ENCODE measurements around the gene PHF2.
A peak's percentile ranks its signal among the peaks of the same experiment; 100 is the strongest.

The PHF2 gene

DNA sequence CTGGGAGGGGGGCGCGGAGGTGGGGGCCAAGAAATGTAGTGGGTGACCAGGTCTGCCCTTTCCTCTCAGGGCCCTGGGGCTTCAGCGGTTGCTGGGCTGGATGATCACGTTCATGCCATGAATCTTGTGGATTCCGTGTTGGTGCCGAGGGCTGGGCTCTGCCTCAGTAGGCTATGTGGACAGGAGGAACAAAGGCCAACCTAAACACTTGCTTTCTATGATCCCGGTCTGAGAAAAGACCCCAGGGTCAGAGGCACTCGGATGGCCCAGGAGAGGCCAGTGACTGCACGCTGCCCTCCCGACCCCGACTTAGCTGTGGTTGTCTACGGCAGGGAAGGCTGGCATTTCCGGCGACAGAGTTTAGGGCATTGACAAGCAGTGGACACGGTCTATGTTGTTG, 26.6 kb downstream of the PHF2 start:
- DNase-seq = no peak

DNA sequence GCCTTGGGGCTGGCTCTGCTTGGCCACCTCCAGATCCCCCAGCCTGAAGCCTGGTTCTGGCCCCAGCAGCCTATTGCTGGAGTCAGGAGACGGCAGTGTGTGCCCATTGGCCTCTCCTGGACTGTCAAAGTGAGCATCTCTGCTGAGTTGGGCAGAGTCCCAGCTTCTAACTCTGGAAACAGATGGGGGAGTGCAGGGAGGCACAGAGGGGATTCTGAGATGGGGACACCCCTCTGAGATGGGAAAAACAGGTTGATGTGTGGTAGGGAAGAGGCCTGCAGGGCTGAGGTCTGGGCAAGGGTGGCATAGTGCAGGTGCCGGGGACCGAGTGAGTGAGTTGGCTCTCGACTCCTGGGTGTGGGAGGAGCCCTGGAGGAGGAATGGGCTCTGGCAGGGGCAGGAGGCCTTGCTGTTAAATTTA, 27.5 kb downstream of the PHF2 start:
- no peak for DNase-seq

DNA sequence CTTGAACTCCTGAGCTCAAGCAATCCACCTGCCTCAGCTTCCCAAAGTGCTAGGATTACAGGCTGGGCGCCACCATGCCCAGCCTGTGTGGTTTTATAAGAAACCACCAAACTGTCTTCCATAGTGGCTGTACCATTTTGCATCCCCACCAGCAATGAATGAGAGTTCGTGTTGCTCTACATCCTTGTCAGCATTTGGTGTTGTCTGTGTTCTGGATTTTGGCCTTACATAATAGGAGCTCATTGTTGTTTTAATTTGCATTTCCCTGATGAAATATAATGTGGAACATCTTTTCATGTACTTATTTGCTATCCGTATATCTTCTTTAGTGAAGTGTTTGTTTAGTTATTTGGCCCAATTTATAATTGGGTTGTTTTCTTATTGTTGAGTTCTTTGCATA, 29.8 kb downstream of the PHF2 start:
- DNase-seq = no peak

GRCh38 chr9:93610206-93610605, 33.8 kb downstream of the PHF2 start:
- DNase-seq = no peak

DNA sequence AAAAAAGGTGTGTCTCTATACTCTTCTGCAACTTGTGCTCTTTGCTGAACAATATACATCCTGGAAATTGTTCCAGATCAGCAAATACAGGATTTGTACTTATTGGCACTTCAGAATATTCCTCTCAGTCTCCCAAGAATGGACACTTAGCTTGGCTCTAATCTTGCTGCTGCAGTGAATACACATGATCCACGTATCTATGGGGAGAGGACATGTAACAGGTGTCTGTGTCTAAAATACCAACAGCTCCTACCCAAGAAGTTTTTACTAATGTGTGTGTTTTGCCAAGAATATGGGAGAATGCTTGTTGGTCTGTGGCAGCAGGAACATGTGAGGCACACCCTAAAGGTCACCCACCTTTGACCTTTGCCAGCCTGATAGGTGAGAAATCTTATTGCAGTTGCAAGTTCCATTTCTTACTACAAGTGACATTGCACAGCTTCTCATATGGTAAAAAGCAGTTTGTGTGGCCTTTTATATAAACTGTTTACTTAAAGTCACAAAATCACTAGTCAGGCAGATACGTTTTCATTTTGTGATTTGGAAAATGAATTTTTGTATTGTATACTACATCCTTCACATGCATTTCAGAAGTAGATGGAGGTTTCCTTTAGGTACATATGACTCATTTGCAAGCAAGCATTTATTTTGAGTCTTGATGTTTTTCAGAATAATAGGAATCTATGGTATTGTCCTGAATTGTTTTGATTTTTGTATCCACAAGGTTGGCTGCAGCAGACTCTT, 35.8 kb downstream of the PHF2 start:
- no peak for DNase-seq

DNA sequence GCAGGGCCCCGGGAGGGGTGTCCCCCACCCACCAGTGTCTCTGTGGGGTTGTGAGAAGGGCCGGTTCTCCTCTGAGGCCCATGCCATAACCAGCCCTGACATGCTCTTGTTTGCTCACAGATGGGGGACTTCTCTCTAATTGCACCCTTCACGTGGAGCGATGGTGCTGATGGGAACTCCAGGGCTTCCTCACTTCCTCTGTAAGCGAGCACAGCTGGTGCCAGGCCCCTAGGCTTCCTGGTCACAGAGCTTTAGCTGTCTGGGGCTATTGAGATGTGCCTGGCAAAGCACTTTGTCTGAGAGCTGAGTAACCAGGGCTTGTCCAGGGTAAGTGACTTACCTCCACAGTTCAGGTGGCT, 36.4 kb downstream of the PHF2 start:
- DNase-seq = no peak

DNA sequence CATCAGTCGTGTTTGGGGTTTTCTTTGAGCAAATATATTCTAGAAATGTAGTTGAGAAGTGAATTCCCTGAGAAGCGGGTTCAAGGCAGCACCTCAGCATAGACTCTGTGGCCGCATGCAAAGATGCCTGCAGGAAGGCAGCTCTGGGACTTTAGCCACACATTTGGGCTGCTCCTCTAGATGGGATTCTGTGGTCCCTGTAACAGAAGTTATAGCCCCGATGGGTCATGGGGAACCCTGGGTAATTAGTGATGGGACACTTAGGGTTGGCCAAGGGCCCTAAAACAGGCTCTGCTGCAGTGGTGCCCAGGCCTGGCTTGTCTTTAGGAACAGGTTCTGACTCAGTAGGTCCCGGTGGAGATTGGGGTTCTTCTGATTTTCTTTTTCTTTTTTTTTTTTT, 36.8 kb downstream of the PHF2 start:
- DNase-seq = no peak

DNA sequence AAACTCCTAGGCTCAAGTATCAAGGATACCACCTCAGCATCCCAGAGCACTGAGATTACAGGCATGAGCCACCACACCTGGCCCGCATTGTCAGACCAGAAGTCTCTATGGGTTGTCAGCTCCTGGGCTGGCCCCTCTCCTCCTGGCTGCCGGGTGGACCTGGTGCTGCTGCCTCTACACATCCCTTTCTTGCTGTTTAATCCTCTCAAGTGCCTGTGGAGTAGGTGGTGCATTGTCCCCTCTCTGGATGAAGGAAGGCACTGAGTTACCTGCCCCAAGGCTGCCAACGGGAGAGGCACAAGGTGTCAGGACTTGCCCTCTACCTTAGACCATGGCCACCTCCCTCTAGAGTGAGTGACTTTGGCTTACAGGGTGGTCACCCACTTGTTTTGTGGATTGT, 37.4 kb downstream of the PHF2 start:
- DNase-seq = no peak

GRCh38 chr9:93614830-93615468, 38.6 kb downstream of the PHF2 start:
- DNase-seq = no peak

DNA sequence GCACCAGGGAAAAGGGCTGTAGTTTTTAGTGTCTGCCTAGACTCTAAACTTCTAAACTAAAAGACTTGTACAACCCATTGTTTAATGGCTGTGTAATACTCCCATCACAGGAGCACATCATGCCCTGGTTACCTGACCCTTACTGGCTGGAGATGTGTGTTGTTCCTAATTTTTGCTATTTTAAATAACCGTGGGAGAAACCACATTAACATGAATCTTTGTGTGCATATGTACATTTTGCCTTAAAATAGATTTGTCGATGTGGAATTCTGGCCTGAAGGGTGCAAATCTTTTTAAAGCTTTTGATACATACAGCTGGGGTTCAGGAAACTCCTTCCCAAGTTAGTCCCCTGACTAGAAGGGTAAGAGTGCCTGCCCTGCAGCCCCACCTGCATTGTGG, 39.7 kb downstream of the PHF2 start:
- no peak for DNase-seq

DNA sequence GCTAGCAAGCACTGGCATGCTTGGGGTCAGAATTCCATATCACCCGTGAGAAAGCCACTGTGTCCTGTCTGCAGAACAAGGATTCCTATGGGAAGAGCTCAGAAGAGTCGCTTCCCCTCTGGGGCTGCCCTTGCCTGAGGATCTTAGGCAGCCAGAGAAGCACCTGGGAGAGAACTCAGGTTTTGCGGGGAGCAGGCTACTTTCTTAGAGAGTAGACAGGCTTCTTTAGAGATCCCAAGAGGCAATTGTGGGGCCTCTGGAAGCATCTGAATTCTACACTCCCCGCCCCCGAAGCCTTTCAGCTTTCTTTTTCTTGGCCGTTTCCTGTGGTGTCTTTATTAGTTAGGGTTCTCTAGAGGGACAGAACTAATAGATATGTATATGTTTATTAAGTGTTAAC, 40.9 kb downstream of the PHF2 start:
- no peak for DNase-seq

- DNase-seq = no peak
Measured at GRCh38 chr9:93619272-93619775, 42.9 kb downstream of the PHF2 start.

GRCh38 chr9:93620041-93620506, 43.7 kb downstream of the PHF2 start:
- no peak for DNase-seq

GRCh38 chr9:93620881-93621820, 44.8 kb downstream of the PHF2 start:
- no peak for DNase-seq

DNA sequence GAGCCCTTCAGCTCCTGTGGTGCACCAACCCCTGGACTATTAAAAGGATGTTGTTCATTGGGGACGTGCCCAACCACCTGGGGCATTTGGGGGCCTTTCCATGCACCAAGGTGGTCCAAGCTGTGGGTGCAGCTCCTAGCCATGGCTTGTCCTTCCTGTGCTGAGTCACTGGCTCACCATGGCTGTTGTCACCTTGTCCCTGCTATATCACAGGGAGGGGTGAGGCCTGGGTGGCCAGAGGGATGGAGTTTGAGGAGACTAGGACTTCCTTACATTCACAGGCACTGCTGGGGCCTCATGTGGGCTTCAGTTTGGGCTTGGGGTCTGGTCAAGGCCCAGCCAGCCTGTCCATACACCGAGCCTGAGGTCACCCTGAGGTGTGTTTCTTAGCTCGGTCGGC, 45.5 kb downstream of the PHF2 start:
- DNase-seq = no peak

DNA sequence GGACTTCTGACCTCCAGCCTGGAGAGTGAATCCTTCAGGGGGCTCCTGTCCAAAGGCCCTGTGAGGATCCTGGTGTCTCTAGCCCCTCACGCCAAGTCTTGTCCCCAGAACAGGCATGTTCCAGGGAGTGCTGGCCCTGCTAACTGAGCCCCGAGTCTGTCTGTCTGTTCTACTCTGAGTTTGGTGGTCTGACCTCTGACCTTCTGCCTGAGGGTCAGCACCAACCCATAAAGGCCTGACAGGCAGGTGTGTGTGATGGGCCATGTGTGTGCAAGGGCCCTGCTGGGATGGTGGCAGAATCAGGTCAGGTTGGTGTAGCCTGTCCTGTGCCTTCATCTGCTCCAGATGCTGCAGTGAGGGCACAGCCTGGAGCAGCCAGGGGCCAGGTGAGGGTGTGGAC, 46.3 kb downstream of the PHF2 start:
- DNase-seq = no peak

DNA sequence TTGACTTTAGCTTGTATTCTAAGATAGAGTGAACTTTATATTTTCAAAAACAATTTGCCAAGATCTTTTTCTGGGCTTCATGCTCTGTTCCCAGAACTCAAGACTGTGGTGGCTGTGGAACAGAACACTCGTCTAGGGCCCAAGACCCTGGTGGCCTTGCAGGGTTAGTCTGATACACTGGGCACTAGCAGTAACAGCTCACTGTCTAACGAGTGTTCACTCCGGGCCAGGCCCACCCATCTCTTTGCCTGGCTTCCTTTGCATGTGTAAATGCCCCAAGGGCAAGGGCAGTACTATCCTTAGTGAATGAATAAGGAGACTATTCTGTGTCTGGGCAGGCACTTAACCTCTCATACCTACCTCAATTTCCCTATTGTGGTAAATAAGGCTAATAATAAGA, 47.4 kb downstream of the PHF2 start:
- DNase-seq = no peak

DNA sequence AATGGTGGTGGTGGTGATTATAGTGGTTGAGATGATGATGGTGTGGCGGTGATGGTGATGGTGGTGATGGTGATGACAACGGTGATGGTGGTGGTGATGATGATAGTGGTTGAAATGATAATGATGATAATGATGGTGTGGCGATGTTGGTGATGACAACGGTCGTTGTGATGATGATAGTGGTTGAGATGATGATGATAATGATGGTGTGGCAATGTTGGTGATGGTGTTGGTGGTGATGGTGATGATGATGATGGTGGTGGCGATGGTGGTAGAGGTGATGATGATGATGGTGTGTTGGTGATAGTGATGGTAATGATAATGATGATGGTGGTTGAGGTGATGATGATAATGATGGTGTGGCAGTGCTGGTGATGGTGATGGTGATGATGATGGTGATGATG, 48.0 kb downstream of the PHF2 start:
- DNase-seq = no peak

GRCh38 chr9:93624977-93625376, 48.6 kb downstream of the PHF2 start:
- DNase-seq = no peak

GRCh38 chr9:93629920-93630319, 53.5 kb downstream of the PHF2 start:
- DNase-seq = no peak

DNA sequence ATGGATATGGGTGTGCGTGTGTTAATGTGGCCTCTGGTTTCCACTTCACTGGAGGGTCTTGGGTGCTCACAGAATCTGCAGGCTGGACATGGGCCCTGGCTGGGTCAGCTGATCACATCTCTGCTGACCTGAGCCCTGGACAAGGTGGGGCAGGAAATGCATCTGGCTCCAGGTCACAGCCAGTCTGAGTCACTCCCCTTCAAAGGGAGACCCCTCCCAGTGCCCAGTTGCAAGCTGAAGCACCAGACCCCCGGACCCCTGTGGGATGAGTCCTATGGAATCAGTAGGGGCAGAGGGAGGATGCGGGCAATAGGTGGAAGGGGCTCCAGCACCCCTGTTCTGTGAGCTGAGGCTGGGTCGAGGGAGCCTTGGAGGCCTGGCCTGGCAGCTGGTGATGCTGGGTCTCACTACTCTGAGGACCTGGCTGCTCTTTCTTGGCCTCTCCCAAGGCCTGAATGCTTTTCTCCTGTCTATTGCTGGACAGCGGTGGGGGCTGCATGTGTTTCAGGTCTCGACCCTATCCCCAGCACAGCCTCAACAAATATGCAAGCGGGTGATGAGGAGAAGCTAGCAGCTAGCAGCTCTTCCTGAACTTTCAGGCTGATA, 54.5 kb downstream of the PHF2 start:
- peak in 1 of 2 experiments; percentile 40 for DNase-seq

GRCh38 chr9:93633492-93634221, 57.3 kb downstream of the PHF2 start:
- DNase-seq = no peak
